H4 (cell line): ENCODE results near the gene GRM6. TPM values are rescaled to one million over a fixed set of nuclear protein-coding genes. Genes with fewer than 3 reads are reported as not detected.
A peak's percentile ranks its signal among the peaks of the same experiment; 100 is the strongest.

Experiments used
- DNase-seq: peaks from one replicate; pipeline ENCODE4 v3.0.0-alpha.2; 2015; ENCODE audit warnings: low spot score
- total RNA-seq: library from RNA; depleted of rRNA; stranded (reverse); fragments of >200 nt; shearing (Covaris generic); gene quantifications from 2 replicates; pipeline ENCODE4 v1.2.3, GENCODE V29; 2014; rRNA removed

GRM6 gene
- total RNA-seq, 1 experiment from 2014 or later, result not detected

GRCh38 chr5:178984145-178985072 is 10.7 kb downstream of the GRM6 start:
- no peak for DNase-seq

- DNase-seq, result no peak
Measured at GRCh38 chr5:178983728-178984127, 11.4 kb downstream of the GRM6 start.

GRCh38 chr5:178982941-178983340 is 12.2 kb downstream of the GRM6 start:
- DNase-seq, result no peak

- DNase-seq, result no peak
Measured at GRCh38 chr5:178981381-178981780, 13.7 kb downstream of the GRM6 start.

GRCh38 chr5:178965465-178966055 is 29.6 kb downstream of the GRM6 start:
- no peak for DNase-seq

GRCh38 chr5:178941361-178941760 is 53.8 kb downstream of the GRM6 start:
- no peak for DNase-seq

- DNase-seq, result peak; percentile 23
Measured at GRCh38 chr5:178940569-178941360, 54.4 kb downstream of the GRM6 start, which contains the start of gene ZNF454. ZNF454 (plus strand) TSS chr5:178941198; CDS start chr5:178942792, 1,594 bp downstream.

GRCh38 chr5:178931846-178932760 is 63.0 kb downstream of the GRM6 start:
- DNase-seq, result no peak

Other genes starting within 250 kb of the GRM6 start
- gene ZNF354B, start 135.4 kb downstream of the GRM6 start, total RNA-seq, result 4.8 and 7.8 TPM in 2 replicates
- gene ZFP2, start 99.4 kb downstream of the GRM6 start, total RNA-seq, result not detected in 2 replicates
- gene ZNF454, start 54.1 kb downstream of the GRM6 start, total RNA-seq, result 0.72 TPM in 1 of 2 replicates, not detected in the other
- 0.76 and 1.4 TPM in 2 replicates for gene ZNF879, start 28.5 kb upstream of the GRM6 start, total RNA-seq
- gene ZNF354C, start 65.1 kb upstream of the GRM6 start, total RNA-seq, result not detected in 2 replicates